ENCODE measurements around the gene AGPAT3. TPM values are rescaled to one million over a fixed set of nuclear protein-coding genes. Genes with fewer than 3 reads are reported as not detected.

AGPAT3 gene
- total RNA-seq, 1 donor from 2014 or later = 179 TPM

DNA sequence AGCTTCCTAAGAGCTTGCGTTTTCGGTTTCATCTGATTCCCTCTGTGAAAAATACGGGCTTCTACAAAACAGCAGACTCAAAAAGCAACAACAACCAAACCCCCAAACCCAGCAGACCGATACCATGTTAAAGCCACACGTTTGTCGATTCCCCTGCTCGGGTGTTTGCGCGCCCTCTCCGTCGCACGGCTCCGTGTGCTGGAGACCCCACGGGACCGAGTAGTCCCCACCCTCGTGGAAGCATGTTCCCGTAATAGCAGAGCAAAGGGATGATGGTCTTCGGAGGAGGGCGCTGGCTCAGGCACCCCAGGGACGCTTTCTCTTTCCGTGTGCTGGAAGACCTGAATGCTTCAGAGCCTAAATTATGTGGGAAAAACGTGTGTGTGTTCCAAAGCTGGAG, 42.7 kb downstream of the AGPAT3 start:
- DNase-seq (ENCODE audit: low read depth) = no peak

GRCh38 chr21:43908167-43908566, 43.1 kb downstream of the AGPAT3 start:
- no peak for DNase-seq (ENCODE audit: low read depth)

DNA sequence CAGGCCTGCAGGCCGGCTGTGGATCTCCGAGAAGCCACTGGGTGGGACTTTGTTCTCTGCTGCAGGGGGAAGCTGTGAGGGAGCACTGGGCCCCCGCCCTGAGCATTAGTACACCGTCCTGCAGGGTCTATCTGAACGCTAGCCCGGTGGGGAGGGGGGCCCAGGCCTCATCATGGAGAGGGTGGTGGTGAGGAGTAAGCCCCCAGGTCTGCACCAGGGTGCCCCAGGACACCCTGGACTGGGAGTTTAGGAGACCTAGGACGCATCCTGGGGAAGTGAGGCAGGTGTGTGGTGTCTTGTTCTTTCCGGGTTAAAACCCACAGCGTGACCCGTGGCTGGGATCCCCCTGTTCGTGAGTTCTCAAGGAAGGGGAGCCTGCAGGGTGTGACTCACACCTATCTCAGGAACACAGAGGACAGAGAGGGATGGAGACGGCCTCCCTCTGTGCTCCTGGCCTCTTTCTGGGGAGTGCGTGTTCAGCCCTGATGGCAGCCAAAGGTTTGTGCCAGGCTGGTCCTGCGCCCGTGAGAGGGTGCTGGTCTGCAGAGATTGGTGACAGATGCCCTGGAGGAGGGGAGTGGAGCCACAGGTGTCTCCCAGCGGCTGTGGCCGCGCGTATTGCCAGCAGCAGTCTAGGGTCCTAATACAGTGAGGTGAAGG, 44.8 kb downstream of the AGPAT3 start:
- no peak for DNase-seq (ENCODE audit: low read depth)

- DNase-seq (ENCODE audit: low read depth) = no peak
These were observed 45.4 kb downstream of the AGPAT3 start for GRCh38 chr21:43910460-43910859.

GRCh38 chr21:43911015-43911934, 46.3 kb downstream of the AGPAT3 start:
- DNase-seq (ENCODE audit: low read depth) = no peak

- no peak for DNase-seq (ENCODE audit: low read depth)
These were observed 47.0 kb downstream of the AGPAT3 start for GRCh38 chr21:43911935-43912487.

DNA sequence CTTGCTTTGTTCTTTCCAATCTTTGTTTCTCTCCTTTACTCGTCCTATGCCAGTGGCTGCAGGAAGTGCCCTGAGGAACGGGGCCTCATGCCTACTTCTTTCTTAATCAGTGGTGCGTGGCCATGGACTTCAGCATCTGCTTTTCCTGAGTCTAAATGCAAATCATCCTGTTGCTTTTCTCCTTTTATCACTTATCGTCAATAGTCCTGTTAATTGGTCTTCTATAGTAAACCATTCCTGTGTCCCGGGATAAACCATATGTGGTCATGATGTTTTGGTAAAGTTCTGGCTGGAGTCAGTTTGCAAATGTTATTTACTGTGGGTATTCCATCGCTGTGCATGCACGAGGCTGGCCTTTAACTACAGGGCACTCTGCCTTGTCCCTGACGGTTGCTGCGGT, 47.5 kb downstream of the AGPAT3 start:
- no peak for DNase-seq (ENCODE audit: low read depth)

GRCh38 chr21:43912910-43913309, 47.9 kb downstream of the AGPAT3 start:
- no peak for DNase-seq (ENCODE audit: low read depth)

- DNase-seq (ENCODE audit: low read depth) = no peak
These were observed 48.9 kb downstream of the AGPAT3 start for GRCh38 chr21:43913928-43914327.

DNA sequence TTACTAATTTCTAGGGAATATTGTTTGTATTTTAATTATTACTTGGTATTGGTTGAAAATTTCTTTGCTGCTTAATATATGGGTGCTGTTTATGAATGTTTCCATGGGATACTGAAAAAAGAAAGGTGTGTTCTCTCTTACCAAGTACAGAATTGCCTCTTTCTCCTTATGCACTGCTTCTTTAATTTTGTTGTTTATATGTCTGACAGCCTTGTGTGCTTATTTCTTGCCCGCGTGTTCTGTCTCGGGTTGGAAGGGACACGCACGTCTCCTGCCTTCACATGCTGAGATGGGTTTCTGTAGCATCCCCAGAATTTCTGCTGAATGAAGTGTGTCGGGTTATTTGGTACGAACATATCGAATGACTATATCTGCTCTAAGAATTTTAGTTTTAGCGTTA, 51.1 kb downstream of the AGPAT3 start:
- DNase-seq (ENCODE audit: low read depth) = no peak

DNA sequence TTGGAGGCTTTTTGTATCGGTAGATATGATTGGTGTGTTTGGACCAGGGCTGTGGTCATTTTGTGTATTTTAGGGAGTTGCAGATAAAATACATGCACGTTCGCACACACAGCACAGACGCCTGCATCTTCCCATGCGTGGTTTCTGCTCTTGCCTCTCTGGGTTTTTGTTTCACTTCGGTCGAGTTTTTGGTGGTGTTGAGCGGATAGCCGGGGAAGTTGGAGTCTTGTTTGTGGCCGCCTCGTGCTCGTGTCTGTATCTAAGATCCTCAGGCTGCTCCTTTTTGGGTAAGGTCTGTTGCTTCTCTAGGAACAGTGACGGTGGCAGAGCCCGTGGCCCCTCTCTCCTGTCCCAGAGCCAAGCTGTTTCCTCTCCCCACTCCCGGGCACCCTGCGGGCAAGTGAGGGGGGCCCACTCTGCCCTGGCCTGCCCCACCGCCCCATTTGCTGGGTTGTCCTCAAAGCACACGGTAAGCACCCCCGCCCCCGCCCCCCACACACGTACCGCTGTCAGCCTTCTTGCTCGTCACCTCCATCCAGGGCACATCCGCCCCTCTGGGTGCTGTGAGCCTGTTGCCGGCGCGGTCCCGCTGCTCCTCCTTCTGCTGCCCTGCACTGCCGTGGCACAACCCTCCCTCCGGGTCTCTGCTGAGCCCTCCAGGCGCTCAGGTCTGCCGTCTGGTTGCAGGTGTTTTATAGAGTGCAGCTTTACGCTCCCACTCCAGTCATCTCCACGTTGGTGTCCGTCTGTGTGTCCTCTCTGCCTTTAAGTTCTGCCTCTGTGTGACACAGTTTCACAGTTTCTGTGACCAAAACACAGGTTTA, 51.9 kb downstream of the AGPAT3 start:
- DNase-seq (ENCODE audit: low read depth) = no peak

- DNase-seq (ENCODE audit: low read depth) = no peak
These were observed 52.7 kb downstream of the AGPAT3 start for GRCh38 chr21:43917515-43918384.

- no peak for DNase-seq (ENCODE audit: low read depth)
These were observed 53.4 kb downstream of the AGPAT3 start for GRCh38 chr21:43918385-43918947.

DNA sequence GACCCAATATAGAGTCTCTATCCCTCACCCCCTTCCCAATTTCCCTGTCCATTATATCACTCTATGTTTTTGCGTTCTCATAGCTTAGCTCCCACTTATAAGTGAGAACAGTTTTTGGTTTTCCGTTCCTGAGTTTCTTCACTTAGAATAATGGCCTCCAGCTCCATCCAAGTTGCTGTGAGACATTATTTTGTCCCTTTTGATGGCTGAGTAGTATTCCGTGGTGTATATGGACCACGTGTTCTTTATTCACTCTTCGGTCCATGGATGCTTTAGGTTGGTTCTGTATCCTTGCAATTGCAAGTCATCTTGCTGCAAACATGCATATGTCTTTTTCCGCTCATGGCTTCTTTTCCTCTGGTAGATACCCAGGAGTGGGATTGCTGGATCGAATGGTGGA, 54.3 kb downstream of the AGPAT3 start:
- no peak for DNase-seq (ENCODE audit: low read depth)

DNA sequence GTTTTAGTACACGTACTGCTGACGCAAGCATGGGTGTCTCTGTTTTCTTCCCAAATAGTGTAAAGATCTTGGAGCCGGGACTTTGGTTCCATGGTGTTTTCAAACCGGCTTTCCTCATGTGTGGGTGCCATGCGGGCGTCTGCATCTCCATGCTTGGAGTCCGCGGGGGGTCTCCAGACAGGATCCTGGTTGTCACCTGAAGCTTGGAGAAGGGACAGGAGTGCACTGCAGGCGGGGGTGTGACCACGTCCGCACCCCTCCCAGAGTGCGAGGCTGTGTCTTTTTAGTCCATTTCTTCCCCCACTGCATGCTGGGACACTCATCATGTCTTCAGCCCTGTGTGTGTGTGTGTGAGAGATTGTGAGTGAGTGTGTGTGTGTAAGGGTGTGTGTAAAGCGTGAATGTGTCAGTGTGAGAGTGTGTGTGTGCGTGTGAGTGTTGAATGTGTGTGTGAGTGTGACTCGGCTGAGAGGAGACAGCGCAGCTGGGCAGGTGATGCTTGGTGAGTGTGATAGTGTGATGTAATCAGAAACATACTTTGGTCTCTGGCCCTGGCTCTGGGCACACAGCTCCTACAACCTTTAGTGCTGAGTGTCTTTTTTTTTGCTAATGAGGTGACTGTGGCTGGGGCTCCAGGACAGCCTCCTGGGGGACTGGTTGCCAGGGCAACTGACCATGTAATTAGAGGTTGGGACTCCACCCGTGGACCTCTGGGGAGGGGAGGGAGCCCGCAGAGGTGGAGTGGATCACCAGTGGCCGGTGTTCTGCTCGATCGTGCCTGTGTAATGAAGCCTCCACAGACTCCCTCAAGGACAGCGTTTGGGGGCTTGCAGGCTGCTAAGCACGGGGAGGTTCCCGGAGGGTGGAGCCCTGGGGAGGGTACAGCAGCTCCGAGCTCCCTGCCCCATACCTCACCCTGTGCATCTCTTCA, 55.1 kb downstream of the AGPAT3 start:
- no peak for DNase-seq (ENCODE audit: low read depth)

DNA sequence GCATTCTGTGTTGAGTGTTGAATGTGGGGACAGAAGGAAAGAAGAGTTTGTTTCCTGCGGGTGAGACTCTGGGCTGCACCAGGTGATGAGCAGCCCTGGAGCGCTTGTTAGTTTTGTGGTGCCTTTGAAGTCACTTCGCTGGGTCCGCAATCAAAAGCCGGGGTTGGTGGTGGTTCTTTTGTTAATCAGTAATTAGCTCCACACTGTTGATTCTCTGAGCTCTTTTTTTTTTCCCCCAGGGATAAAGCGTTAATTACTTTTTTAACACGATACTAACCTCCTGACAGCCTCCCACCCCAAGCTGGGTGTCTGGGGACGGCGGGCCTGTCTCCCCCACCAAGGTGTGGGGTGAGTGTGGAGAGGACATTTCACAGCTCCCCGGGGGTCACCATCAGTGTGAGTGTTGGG, 56.6 kb downstream of the AGPAT3 start:
- peak; percentile 70 for DNase-seq (ENCODE audit: low read depth)

GRCh38 chr21:43921979-43922945, 57.2 kb downstream of the AGPAT3 start:
- no peak for DNase-seq (ENCODE audit: low read depth)

GRCh38 chr21:43922949-43923348, 57.9 kb downstream of the AGPAT3 start:
- no peak for DNase-seq (ENCODE audit: low read depth)
